Myocyte (in vitro differentiated cells): ENCODE data around the gene HMCN2. TPM values are rescaled to one million over a fixed set of nuclear protein-coding genes. Genes with fewer than 3 reads are reported as not detected.
"Not testable (repeated sequence)": the region's sequence is repeated elsewhere in the genome, so short reads cannot be mapped to it uniquely, and the experiment has no call there.

ENCODE experiments used
- DNase-seq: peaks from one replicate; pipeline ENCODE4 v3.0.0-alpha.2; 2012; ENCODE audit warnings: low read depth
- total RNA-seq: library from RNA; depleted of rRNA; stranded (reverse); fragments of >200 nt; gene quantifications from 2 replicates; pipeline ENCODE4 v1.2.3, GENCODE V29; 2014

HMCN2 gene
- total RNA-seq, 1 donor from 2014 or later = 0.13 TPM

DNA sequence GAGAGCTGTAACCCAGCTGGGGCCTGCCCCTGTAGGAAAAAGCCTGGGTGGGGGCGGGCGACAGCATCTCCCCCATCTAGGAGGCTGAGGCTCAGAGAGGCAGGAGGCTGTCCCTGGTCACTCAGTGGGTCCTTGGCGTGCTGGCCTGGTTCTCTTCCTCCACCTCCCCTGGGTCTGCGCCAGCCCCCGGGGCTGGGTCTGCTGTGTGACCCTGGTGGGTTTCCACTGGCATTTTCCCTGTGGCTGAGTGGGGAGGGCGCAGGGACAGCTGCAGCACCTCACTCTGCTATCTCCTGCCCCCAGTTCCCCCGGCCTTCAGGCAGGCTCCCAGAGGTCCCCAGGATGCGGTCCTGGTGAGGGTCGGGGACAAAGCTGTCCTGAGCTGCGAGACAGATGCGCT, 119.7 kb downstream of the HMCN2 start:
- DNase-seq = no peak

DNA sequence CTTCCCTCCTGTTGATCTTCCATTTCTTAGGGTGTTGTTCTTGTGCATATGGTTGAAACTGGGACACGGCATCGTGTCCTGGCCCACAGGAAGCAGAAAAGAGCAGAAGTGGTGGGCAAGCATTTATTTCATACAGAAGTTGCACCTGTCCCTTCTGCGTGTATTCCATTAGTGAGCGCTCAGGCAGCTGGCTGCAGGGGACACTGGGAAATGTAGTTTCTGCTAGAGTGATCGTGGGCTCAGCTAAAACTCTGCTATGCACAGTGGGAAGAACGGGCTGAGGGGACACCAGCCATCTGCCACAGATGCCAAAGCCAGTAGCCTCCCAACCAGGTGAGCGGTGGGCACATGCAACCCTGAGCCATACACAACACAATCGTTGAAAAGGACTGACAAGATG, 121.8 kb downstream of the HMCN2 start:
- DNase-seq = no peak

DNA sequence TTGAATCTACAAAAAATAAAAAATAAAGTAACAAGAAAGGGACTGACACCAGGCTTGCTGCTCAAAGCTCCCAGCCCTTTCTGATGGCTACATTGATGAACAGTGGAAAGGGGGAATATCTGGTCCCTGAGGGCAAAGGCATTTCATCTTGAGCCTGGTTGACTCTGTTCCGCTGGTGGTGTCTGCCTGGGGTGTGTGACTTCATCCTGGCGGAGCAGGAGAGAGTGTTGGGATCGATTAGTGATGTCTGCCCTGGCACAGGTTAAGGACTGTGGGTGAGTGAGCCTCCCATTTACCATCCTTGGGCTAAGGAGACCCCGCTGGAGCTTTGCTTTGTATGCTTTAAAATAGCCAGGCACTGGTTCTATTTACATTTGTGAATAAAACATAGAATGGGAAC, 122.3 kb downstream of the HMCN2 start:
- no peak for DNase-seq

DNA sequence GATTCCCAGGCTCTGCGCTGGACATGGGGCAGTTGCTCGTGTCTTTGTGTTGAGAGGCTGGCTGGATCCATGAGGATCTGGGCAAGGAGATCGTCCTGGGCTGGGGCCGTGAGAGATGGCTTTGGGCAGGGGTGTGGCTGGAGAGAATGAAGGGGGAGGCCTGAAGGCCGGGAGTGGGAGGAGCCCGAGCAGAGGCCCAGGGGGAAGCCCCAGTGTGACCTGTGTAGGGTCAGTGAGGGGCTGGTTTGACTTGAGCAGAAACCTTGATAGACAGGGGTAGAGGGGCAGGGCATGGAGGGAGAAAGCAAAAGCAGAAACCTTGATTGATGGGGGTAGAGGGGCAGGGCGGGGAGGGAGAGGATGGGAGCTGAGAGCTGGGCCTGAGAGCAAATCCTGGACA, 124.8 kb downstream of the HMCN2 start:
- no peak for DNase-seq

DNA sequence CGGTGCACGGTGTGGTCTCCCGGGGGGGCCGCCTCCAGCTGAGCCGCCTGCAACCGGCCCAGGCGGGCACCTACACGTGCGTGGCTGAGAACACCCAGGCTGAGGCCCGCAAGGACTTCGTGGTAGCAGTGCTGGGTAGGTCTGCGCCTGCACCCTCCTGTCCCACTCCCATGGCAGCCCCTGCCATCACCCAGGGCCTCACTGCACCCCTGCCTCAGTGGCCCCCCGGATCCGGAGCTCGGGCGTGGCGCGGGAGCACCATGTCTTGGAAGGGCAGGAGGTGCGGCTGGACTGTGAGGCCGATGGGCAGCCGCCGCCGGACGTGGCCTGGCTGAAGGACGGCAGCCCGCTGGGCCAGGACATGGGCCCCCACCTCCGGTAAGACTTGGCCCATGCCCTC, 125.4 kb downstream of the HMCN2 start:
- no peak for DNase-seq

DNA sequence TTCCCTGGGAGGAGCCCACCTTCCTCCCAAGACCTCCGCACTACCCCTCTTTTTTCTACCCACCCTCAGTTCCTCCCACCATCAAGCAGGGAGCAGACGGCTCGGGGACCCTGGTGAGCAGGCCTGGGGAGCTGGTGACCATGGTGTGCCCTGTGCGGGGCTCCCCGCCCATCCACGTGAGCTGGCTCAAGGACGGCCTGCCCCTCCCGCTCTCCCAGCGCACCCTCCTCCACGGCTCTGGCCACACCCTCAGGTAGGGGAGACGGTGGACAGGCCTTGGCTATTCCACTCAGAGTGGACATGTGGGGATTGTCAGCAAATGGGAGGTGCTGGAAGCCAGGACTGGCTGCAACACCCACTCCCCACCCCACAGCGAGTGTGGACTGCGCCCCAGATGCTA, 126.3 kb downstream of the HMCN2 start:
- DNase-seq = no peak

DNA sequence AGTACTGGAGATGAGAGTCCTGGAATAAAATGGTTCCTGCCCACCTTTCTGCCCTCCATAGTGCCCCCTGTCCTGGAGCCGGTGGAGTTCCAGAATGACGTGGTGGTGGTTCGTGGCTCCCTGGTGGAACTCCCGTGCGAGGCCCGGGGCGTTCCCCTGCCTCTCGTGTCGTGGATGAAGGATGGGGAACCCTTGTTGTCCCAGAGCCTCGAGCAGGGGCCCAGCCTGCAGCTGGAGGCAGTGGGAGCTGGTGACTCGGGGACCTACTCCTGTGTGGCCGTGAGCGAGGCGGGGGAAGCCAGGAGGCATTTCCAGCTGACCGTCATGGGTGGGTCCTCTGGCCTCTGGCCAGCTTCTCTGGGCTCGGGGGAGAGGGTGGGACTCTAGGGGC, 128.1 kb downstream of the HMCN2 start:
- no peak for DNase-seq

DNA sequence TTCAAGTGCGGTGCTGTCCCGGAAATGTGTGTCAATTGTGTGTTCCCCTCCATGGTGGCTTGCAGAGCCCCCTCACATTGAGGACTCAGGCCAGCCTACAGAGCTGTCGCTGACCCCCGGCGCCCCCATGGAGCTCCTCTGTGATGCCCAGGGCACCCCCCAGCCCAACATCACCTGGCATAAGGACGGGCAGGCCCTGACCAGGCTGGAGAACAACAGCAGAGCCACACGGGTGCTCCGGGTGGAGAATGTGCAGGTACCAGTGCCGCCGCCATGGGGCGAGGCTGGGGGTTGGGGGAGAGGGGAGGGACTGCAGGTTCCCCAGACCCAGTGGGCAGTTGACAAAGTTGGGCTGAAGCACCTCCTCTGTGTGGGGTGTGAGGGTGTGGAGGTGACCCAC, 128.8 kb downstream of the HMCN2 start:
- DNase-seq = no peak

DNA sequence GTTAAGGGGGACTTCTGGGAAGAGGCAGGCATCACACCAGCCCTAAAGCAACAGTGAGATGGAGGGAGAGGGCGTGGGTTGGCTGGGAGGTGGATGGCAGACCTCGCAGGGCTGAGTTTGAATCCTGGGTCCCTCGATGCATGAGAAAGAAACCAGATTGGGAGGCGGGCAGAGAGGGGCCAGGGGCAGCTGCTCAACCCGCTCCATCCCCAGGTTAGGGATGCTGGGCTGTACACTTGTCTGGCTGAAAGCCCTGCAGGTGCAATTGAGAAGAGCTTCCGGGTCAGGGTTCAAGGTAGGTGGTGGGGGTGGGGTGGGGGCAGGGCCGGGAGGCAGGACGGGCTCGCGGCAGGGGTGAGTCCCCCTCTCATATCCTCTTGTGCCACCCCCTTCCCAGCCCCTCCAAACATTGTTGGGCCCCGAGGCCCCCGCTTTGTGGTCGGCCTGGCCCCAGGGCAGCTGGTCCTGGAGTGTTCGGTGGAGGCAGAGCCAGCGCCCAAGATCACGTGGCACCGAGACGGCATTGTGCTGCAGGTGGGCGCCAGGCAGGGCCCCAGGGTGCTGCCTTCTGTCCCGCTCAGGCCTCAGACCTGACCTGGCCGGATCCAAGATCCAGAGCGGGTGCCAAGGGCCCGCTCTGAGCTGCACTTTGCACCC, 129.4 kb downstream of the HMCN2 start:
- DNase-seq = no peak

DNA sequence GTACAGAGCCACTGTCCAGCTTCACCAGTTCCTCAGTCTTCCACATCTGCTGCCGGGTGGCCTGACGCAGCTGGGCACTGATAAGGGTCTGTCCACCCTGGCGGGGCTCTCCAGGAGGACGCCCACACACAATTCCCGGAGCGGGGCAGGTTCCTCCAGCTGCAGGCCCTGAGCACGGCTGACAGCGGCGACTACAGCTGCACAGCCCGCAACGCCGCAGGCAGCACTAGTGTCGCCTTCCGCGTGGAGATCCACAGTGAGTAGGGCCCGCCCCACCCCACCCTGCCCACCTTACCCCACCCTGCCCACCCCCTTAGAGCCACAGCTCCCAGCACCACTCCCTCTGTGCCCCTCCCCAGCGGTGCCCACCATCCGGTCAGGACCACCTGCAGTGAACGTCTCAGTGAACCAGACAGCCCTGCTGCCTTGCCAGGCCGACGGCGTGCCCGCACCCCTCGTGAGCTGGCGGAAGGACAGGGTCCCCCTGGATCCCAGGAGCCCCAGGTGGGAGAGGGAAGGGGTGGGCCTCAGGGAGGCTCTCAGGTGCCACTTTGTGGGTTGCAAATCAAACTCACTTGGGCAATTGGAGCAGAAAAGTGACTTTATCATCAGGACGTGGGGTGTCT, 130.4 kb downstream of the HMCN2 start:
- DNase-seq = no peak

DNA sequence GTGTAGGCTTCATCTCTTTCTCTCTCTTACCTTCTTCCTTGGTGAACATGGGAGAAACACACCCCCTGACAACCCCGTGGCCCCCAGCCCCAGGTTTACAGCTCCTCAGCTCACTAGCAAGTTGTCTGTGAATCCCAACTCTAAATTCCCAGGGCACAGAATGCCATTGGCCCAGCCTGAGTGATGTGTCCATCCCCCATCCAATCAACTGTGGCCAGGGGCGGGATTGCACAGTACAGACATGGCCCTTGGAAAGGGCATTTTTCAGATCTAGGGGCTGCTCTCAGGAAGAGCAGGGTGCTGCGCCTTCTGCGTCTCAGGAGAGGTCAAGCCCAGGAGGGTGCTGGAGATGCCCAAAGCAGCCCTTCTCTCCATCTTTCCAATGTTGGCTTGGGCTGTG, 131.0 kb downstream of the HMCN2 start:
- DNase-seq = no peak

DNA sequence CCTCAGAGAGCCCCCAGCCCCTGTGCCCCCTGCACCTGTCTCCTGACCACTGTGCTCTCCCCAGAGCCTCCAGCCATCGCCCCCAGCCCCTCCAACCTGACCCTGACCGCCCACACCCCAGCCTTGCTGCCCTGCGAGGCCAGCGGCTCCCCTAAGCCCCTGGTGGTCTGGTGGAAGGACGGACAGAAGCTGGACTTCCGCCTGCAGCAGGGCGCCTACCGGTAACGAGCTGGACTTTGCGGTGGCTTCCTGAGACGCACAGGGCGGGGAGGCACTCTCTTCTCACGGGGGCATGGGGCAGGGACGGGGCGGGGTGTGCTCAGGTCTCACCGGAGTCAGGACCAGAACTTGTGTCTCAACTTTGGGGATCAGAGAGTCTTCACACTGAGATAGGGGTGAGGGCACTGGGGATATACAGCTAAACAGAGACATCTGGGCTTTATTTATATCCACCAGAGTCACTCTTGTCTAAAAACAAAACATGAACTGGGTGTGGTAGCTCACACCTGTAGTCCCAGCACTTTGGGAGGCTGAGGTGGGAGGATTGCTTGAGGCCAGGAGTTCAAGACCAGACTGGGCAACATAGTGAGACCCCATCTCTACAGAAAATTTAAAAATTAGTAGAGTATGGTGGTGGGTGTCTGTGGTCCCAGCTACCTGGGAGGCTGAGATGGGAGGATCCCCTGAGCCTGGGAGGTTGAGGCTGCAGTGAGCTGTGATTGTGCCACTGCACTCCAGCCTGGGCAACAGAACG, 133.1 kb downstream of the HMCN2 start:
- no peak for DNase-seq

DNA sequence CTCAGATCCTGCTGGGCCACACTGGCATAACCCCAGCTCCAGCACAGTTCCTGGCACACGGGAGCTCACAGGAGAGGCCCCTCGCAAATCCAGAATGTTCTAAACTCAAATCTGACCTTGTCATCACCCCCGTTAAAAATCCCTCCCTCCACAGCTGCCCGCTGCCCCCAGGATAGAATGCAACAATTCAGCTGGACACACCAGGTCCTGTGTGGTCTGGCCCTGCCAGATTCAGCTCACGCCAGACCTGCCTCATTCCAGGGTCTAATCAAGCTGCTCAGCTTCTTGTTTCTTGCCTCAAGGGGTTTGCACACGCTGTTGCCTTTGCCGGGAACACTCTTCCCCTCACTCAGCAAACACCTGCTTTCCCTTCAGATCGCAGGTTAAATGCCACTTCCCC, 134.2 kb downstream of the HMCN2 start:
- no peak for DNase-seq

DNA sequence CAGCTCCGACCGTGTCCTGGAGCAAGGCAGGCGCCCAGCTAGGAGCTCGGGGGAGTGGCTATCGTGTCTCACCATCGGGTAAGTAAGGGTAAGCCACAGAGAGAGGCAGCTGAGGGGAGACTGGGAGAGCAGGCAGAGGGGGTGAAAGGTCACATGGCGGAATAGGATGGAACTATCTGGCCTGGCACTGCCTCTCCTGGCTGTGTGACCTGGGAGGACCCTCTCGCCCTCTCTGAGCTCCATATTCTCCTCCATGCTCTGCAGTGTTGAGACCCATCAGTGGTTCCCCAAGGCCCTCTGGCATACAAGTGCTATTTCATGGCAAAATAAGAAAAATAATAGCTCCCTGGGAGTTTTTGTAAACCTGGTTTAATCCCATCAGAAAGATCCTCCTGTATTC, 135.3 kb downstream of the HMCN2 start:
- DNase-seq = no peak

DNA sequence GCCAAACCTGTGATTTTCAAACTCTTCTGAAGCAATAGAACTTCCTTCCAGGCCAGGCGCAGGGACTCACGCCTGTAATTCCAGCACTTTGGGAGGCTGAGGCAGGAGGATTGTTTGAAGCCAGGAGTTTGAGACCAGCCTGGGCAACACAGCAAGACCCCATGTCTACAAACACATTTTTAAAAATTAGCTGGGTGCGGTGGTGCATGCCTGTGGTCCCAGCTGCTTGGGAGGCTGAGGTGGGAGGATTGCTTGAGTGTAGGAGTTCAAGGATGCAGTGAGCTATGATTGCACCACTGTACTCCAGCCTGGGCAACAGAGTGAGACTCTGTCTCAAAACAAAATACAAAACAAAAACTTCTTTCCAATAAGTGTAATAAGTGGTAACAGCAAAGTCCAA, 136.2 kb downstream of the HMCN2 start:
- not testable (repeated sequence) for DNase-seq

DNA sequence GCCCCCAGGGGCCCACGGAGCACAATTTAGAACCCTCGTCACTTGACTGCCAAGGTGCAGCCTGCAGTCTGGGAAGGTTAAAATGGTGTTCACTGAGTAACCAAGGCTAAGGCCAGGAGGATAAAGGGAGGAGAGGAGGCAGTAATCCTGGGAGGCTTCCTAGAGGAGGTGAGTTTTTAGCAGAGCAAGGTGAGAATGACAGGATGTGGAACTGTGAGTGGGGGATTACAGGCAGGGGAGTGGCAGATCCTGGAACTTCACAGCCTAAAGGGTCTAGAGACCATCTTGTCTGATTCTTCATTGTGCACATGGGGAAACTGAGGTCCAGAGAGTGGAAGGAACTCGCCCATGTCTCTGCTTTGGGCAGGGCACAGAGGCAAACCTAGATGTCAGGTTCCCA, 136.7 kb downstream of the HMCN2 start:
- no peak for DNase-seq

DNA sequence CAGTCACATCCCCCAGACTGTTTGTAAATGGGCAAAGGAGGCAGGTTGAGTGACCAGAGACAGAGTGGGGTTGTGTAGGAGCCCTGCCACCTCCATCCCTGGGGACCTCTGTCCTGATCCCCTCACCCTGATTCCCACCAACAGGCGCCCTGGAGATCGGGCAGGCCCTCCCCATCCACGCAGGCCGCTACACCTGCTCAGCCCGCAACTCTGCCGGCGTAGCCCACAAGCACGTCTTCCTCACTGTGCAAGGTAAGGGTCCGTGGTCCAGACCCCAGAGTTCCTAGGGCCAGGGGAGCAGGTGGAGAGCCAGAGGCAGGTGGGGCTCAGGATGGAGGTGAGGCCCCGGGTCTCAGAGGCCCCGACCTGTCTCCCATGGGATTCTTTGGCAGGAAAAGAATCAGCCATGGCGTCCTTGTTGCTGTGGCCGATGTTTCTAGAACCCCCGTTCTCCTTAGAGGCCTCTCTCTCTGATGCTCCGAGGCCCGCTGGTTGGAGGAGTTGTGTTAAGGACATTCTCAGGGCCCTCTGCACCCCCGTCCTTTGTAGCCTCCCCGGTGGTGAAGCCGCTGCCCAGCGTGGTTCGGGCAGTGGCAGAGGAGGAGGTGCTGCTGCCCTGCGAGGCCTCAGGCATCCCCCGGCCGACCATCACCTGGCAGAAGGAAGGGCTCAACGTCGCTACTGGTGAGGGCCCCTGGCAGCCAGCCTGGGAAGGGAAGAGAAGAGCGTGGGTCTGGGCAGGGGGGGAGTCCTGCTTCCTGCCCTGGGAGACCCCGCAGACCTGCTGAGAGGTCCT, 137.3 kb downstream of the HMCN2 start:
- DNase-seq = no peak

DNA sequence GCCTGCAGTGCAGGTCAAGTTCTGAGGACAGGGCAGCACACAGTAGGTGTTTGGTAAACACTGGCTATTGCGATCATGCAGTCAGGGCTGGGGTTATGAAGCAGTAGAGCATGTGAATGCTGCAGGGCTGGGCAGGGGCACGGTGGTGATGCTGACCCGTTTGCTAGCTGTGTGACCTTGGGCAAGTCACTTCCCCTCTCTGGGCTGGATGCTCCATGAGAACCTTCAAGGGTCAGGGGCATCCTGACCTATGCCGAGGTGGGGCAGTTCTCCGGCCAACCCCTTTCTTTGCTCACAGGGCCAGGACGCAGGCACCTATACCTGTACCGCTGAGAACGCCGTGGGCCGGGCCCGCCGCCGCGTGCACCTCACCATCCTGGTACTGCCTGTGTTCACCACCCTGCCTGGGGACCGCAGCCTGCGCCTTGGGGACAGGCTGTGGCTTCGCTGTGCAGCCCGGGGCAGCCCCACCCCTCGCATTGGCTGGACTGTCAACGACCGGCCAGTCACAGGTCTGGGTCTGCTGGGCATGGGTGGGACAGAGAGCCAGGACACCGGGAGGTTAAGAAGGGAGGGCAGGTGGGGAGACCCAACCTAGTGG, 140.2 kb downstream of the HMCN2 start:
- DNase-seq = no peak

DNA sequence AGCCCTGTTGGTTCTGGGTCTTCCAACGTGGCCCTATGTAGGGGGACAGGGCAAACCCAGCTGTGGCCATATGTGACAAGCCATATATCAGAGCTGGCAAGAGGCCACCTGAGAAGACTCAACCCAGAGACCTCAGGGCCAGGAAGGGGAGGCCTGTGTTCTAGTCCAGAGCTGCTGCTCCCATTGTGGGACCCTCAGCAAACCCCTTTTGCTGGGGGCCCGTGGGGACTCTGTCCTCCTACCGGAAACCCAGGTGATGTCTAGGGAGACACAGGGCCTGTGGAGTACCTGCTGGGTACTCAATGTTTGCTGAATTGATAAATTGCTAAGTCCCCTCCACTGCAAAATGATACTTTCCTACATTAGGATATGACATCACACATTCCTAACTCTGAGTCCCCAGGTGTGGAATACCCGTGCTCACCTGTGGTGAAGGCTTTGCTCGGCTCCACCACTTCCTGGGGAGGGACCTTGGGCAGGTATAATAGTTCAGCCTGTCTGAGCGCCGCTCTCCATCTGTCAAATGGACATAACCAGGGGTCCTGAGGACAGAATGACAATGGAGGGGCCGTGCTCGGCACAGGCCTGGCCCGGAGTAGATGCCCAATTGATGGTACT, 140.8 kb downstream of the HMCN2 start:
- no peak for DNase-seq

DNA sequence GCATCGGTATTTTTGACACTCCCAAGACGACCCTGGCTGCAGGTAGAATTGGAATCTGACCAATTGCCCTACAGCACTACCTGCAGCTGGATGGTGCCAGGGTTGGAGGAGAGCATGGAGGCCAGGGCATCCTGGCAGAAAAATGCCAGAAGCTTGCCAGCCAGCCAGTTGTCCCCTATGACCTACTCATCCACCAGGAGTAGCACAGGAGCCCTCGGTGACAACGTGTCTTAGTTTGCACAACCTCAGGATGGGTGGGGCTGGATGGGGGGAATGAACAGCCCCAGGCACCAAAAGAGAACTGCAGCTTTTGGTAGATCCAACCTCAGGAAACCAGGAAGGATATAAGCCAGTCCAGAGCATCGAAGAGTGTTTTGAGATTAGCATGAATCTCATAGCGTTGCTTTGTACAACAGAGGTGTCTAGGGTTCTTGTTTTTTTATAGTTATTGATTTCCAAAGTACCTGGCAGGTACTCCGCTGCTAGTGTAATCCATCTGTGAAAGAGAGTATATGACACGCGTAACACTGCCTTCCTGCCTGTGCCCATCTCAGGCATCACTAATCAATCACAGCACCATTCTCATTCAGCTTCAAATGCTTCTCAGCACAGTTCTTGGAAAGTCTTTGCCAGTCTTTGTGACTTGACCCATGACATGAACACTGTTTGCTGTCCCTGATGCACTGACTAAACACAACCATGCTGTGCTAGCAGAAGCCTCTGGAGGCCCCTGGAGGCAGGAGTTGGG, 142.5 kb downstream of the HMCN2 start:
- DNase-seq = no peak
